Activated CD4-positive, alpha-beta T cell treated with anti-CD3 and anti-CD28 coated beads, Interleukin-2, amount 50 U/mL, for 1 hour (primary cell): Measurements from ENCODE around the gene TLE4.

Experiments
- DNase-seq: peaks from one replicate; pipeline ENCODE4 v3.0.0-alpha.2; 2020

TLE4 gene

GRCh38 chr9:79572608-79573411, 1.0 kb downstream of the TLE4 start:
- peak; percentile 57 for DNase-seq

- DNase-seq, result no peak
These were observed 1.7 kb downstream of the TLE4 start for GRCh38 chr9:79573412-79573923.

GRCh38 chr9:79574136-79574535, 2.4 kb downstream of the TLE4 start:
- DNase-seq, result no peak

- no peak for DNase-seq
These were observed 3.0 kb downstream of the TLE4 start for GRCh38 chr9:79574781-79575180.

GRCh38 chr9:79575547-79575946, 3.8 kb downstream of the TLE4 start:
- no peak for DNase-seq

- DNase-seq, result no peak
These were observed 6.4 kb downstream of the TLE4 start for GRCh38 chr9:79577969-79578723.

GRCh38 chr9:79578891-79579290, 7.1 kb downstream of the TLE4 start:
- DNase-seq, result no peak

- DNase-seq, result no peak
These were observed 7.9 kb downstream of the TLE4 start for GRCh38 chr9:79579624-79580023.

GRCh38 chr9:79580055-79580454, 8.3 kb downstream of the TLE4 start:
- no peak for DNase-seq

- no peak for DNase-seq
These were observed 9.6 kb downstream of the TLE4 start for GRCh38 chr9:79581388-79581787.

- peak; percentile 22 for DNase-seq
These were observed 10.0 kb downstream of the TLE4 start for GRCh38 chr9:79581794-79582193.

GRCh38 chr9:79583952-79584654, 12.3 kb downstream of the TLE4 start:
- DNase-seq, result peak; percentile 17

- DNase-seq, result no peak
These were observed 12.9 kb downstream of the TLE4 start for GRCh38 chr9:79584655-79584982.

GRCh38 chr9:79588488-79589223, 16.9 kb downstream of the TLE4 start:
- DNase-seq, result no peak

GRCh38 chr9:79591458-79591857, 19.7 kb downstream of the TLE4 start:
- DNase-seq, result no peak

GRCh38 chr9:79592726-79593493, 21.1 kb downstream of the TLE4 start:
- no peak for DNase-seq

- no peak for DNase-seq
These were observed 27.0 kb downstream of the TLE4 start for GRCh38 chr9:79598562-79599345.

GRCh38 chr9:79600466-79600865, 28.7 kb downstream of the TLE4 start:
- no peak for DNase-seq

- DNase-seq, result no peak
These were observed 31.6 kb downstream of the TLE4 start for GRCh38 chr9:79603222-79603920.

- no peak for DNase-seq
These were observed 32.4 kb downstream of the TLE4 start for GRCh38 chr9:79604149-79604548.
